GM11168 (cell line): ENCODE results near the gene POLR1B.

Experiments used
- in situ Hi-C: fragments of 300-500 bp; cut with MboI; formaldehyde crosslinking; loops from one replicate; pipeline ENCODE4 v1.12.0; 2022; ENCODE audit warnings: low sequenced_read_pairs; ENCODE audit not compliant: unreplicated experiment

POLR1B gene

GRCh38 chr2:112623913-112624777 is 81.9 kb downstream of the POLR1B start:
- in situ Hi-C loops = loop anchor here (10.0 kb wide), 1 partner anchor 101 kb away; the partner anchor contains the start of gene NT5DC4

- in situ Hi-C loops = loop anchor here (10.0 kb wide), 1 partner anchor 99 kb away; the partner anchor contains the start of gene NT5DC4
Measured at GRCh38 chr2:112625474-112626114, 83.3 kb downstream of the POLR1B start.

GRCh38 chr2:112626604-112627059 is 84.4 kb downstream of the POLR1B start:
- in situ Hi-C loops = loop anchor here (10.0 kb wide), 1 partner anchor 98 kb away; the partner anchor contains the start of gene NT5DC4
